ENCODE measurements around the gene PCNT. TPM values are rescaled to one million over a fixed set of nuclear protein-coding genes. Genes with fewer than 3 reads are reported as not detected.

The PCNT gene
- total and polyA plus RNA-seq, 9 of the 15 experiments (the other 6 are each of a cell fraction or from before 2014, with no cell fraction given): 9.1 to 53.5 (median 31.3) TPM

DNA sequence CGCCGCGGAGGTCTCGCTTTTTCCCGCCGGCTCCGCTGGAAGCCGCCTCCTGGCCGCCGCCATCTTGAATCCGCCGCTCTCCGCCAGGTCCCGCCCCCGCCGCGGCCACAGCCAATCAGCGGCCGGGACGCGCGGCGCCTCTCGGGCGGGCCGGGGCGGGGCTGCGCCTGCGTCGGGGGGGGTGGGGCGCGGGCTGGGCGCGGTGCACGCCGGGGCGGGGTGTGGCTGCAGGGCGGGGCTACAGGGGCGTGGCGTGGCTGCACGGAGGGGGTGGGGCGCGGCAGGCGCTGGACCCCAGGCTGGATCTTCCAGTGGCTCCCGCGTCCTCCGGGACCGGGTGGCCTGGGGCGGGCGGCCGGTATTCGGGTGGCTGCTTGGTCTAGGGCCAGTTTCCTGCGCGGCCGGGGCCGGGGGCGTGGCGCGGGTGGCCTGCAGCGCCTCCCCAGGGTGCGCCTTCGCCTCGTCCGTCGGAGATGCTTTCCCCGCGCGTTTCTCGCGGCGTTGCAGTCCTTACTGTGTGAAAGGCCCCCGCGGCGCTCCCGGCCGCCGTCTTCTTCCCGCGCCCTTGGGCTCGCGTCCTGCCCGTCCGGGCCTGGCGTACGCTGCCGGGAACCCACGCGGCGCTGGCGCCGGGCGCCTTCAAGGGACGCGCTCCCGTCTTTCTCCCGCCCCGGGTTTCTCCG, 575 bp downstream of the PCNT start (continued):
- TF ChIP-seq RB1 (IDR thresholded peaks at IDR 0.05; ENCODE audit: low read depth) (peak; percentile 88), PTTG1 (tag; IDR thresholded peaks at IDR 0.05; ENCODE audit: low read depth) (no peak), JUNB (CRISPR knock-in tag; conservative IDR thresholded peaks at IDR 0.05) (no peak), NCOR1 (IDR thresholded peaks at IDR 0.05) (no peak; the same call in 1 of the 2 replicates), EWSR1 (IDR thresholded peaks at IDR 0.05; ENCODE audit: borderline replicate concordance, low read depth, partially characterized antibody) (no peak), PYGO2 (tag; IDR thresholded peaks at IDR 0.05) (no peak), SMARCA4 (IDR thresholded peaks at IDR 0.05) (no peak), ZNF324 (CRISPR knock-in tag; IDR thresholded peaks at IDR 0.05) (no peak), ZNF239 (CRISPR knock-in tag; IDR thresholded peaks at IDR 0.05) (no peak; the same call in 1 of the 2 replicates), SRSF7 (optimal IDR thresholded peaks at IDR 0.05; ENCODE audit: low read depth, low read length) (no peak), DDX20 (tag; IDR thresholded peaks at IDR 0.05; ENCODE audit: low read depth) (no peak), SAFB2 (IDR thresholded peaks at IDR 0.05; ENCODE audit: borderline replicate concordance, low read depth, low read length, severe bottlenecking) (no peak), ETV5 (CRISPR knock-in tag; IDR thresholded peaks at IDR 0.05; ENCODE audit: low read depth) (peak; percentile 59; the same call in 1 of the 2 replicates), PHF21A (IDR thresholded peaks at IDR 0.05; ENCODE audit: borderline replicate concordance, low read depth) (no peak), GATAD2B (IDR thresholded peaks at IDR 0.05; ENCODE audit: borderline replicate concordance) (peak; percentile 33; the same call in 1 of the 2 replicates), ZNF316 (IDR thresholded peaks at IDR 0.05) (no peak), GTF2A2 (tag; IDR thresholded peaks at IDR 0.05) (no peak), RNF2 (IDR thresholded peaks at IDR 0.05) (0 out of 2 replicates have a peak, but pooled peaks have one; percentile 39), EHMT2 (IDR thresholded peaks at IDR 0.05) (no peak), ZNF384 (IDR thresholded peaks at IDR 0.05; ENCODE audit: low read depth, low read length) (no peak), ATF1 (CRISPR knock-in tag; IDR thresholded peaks at IDR 0.05) (no peak), ATF1 (tag; IDR thresholded peaks at IDR 0.05) (0 out of 2 replicates have a peak, but pooled peaks have one; percentile 52), MAFG (tag; conservative IDR thresholded peaks at IDR 0.05) (no peak), KHSRP (IDR thresholded peaks at IDR 0.05) (no peak), ZNF282 (CRISPR knock-in tag; IDR thresholded peaks at IDR 0.05) (no peak)
- TF ChIP-seq, protein P1, sequence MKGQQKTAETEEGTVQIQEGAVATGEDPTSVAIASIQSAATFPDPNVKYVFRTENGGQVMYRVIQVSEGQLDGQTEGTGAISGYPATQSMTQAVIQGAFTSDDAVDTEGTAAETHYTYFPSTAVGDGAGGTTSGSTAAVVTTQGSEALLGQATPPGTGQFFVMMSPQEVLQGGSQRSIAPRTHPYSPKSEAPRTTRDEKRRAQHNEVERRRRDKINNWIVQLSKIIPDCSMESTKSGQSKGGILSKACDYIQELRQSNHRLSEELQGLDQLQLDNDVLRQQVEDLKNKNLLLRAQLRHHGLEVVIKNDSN (CRISPR knock-in tag; IDR thresholded peaks at IDR 0.05): no peak
- TF ChIP-seq, protein P2, sequence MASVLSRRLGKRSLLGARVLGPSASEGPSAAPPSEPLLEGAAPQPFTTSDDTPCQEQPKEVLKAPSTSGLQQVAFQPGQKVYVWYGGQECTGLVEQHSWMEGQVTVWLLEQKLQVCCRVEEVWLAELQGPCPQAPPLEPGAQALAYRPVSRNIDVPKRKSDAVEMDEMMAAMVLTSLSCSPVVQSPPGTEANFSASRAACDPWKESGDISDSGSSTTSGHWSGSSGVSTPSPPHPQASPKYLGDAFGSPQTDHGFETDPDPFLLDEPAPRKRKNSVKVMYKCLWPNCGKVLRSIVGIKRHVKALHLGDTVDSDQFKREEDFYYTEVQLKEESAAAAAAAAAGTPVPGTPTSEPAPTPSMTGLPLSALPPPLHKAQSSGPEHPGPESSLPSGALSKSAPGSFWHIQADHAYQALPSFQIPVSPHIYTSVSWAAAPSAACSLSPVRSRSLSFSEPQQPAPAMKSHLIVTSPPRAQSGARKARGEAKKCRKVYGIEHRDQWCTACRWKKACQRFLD (CRISPR knock-in tag; IDR thresholded peaks at IDR 0.05): no peak
- TF ChIP-seq, protein P3, sequence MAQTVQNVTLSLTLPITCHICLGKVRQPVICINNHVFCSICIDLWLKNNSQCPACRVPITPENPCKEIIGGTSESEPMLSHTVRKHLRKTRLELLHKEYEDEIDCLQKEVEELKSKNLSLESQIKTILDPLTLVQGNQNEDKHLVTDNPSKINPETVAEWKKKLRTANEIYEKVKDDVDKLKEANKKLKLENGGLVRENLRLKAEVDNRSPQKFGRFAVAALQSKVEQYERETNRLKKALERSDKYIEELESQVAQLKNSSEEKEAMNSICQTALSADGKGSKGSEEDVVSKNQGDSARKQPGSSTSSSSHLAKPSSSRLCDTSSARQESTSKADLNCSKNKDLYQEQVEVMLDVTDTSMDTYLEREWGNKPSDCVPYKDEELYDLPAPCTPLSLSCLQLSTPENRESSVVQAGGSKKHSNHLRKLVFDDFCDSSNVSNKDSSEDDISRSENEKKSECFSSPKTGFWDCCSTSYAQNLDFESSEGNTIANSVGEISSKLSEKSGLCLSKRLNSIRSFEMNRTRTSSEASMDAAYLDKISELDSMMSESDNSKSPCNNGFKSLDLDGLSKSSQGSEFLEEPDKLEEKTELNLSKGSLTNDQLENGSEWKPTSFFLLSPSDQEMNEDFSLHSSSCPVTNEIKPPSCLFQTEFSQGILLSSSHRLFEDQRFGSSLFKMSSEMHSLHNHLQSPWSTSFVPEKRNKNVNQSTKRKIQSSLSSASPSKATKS (CRISPR knock-in tag; IDR thresholded peaks at IDR 0.05): no peak
